ENCODE measurements around the gene KIF3B.

KIF3B gene

GRCh38 chr20:32358883-32359632, 81.6 kb downstream of the KIF3B start:
- Histone ChIP-seq H3K9ac (ENCODE audit: low read length in 5 of 5) (peak overlapping the region; percentile 74 to 98 (median 97)), H3K4me3 (ENCODE audit: low read depth in 1 of 5, low read length in 5 of 5) (peak overlapping the region; percentile 86 to 100 (median 94)), H3K27me3 (ENCODE audit: control insufficient read depth in 5 of 5, insufficient read depth in 4 of 5, low read length in 5 of 5) (no peaks in the 10 kb centered on the region), H3K9me3 (ENCODE audit: control insufficient read depth in 5 of 5, low read length in 5 of 5) (no peaks in the 10 kb centered on the region), H3K27ac (ENCODE audit: low read depth, low read length) (peak overlapping the region; percentile 97), H3K36me3 (ENCODE audit: control insufficient read depth in 5 of 5, insufficient read depth in 5 of 5, low read length in 5 of 5) (no peaks in the 10 kb centered on the region), H3K4me1 (ENCODE audit: control insufficient read depth in 5 of 5, insufficient read depth in 5 of 5, low read length in 5 of 5) (peaks cover 2 to 57% (median 45%) of the 10 kb centered on the region in 5 donors)

GRCh38 chr20:32359633-32360332, 82.3 kb downstream of the KIF3B start:
- Histone ChIP-seq H3K4me1 (ENCODE audit: control insufficient read depth in 5 of 5, insufficient read depth in 5 of 5, low read length in 5 of 5) (peaks cover 2 to 57% (median 50%) of the 10 kb centered on the region in 5 donors), H3K27ac (ENCODE audit: low read depth, low read length) (peak overlapping the region; percentile 97), H3K4me3 (ENCODE audit: low read depth in 1 of 5, low read length in 5 of 5) (peak overlapping the region; percentile 86 to 100 (median 94)), H3K27me3 (ENCODE audit: control insufficient read depth in 5 of 5, insufficient read depth in 4 of 5, low read length in 5 of 5) (no peaks in the 10 kb centered on the region), H3K36me3 (ENCODE audit: control insufficient read depth in 5 of 5, insufficient read depth in 5 of 5, low read length in 5 of 5) (no peaks in the 10 kb centered on the region), H3K9ac (ENCODE audit: low read length in 5 of 5) (peak overlapping the region; percentile 74 to 98 (median 97)), H3K9me3 (ENCODE audit: control insufficient read depth in 5 of 5, low read length in 5 of 5) (no peaks in the 10 kb centered on the region)

DNA sequence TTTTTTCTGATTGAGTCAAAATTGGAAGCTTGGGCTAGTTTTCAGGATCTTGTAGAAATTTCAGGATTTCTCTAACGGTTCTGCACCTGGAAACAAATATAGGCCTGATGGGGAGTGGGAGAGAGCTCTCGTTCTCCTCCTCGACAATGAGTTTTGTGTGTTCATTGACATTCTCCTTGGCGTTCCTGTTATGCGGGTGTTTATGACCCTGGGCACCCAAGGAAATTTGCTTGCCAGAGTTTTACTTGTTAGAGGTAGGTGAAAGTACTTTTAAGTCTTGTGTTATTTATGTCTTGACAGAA, 82.8 kb downstream of the KIF3B start:
- Histone ChIP-seq H3K4me1 (ENCODE audit: control insufficient read depth in 5 of 5, insufficient read depth in 5 of 5, low read length in 5 of 5) (peaks cover 2 to 58% (median 54%) of the 10 kb centered on the region in 5 donors), H3K9ac (ENCODE audit: low read length in 5 of 5) (peak overlapping the region in 3 of 5 donors; percentile 66 to 98 (median 97)), H3K9me3 (ENCODE audit: control insufficient read depth in 5 of 5, low read length in 5 of 5) (no peaks in the 10 kb centered on the region), H3K4me3 (ENCODE audit: low read depth in 1 of 5, low read length in 5 of 5) (peak overlapping the region; percentile 86 to 100 (median 94)), H3K27me3 (ENCODE audit: control insufficient read depth in 5 of 5, insufficient read depth in 4 of 5, low read length in 5 of 5) (no peaks in the 10 kb centered on the region), H3K36me3 (ENCODE audit: control insufficient read depth in 5 of 5, insufficient read depth in 5 of 5, low read length in 5 of 5) (no peaks in the 10 kb centered on the region), H3K27ac (ENCODE audit: low read depth, low read length) (peak overlapping the region; percentile 97)

- H3K4me1 ChIP-seq (ENCODE audit: control insufficient read depth in 5 of 5, insufficient read depth in 5 of 5, low read length in 5 of 5) = peaks cover 2 to 60% (median 51%) of the 10 kb centered on the region in 5 donors
- H3K36me3 ChIP-seq (ENCODE audit: control insufficient read depth in 5 of 5, insufficient read depth in 5 of 5, low read length in 5 of 5) = peaks cover 0 to 4% (median 0%) of the 10 kb centered on the region in 5 donors
- H3K27me3 ChIP-seq (ENCODE audit: control insufficient read depth in 5 of 5, insufficient read depth in 4 of 5, low read length in 5 of 5) = no peaks in the 10 kb centered on the region
- peak overlapping the region in 1 of 5 donors; percentile 46 for H3K9ac ChIP-seq (ENCODE audit: low read length in 5 of 5)
- H3K4me3 ChIP-seq (ENCODE audit: low read depth in 1 of 5, low read length in 5 of 5) = no peak overlapping the region
- no peaks in the 10 kb centered on the region for H3K9me3 ChIP-seq (ENCODE audit: control insufficient read depth in 5 of 5, low read length in 5 of 5)
- peak overlapping the region; percentile 61 for H3K27ac ChIP-seq (ENCODE audit: low read depth, low read length)
Observed at GRCh38 chr20:32362901-32363364, 85.5 kb downstream of the KIF3B start.

DNA sequence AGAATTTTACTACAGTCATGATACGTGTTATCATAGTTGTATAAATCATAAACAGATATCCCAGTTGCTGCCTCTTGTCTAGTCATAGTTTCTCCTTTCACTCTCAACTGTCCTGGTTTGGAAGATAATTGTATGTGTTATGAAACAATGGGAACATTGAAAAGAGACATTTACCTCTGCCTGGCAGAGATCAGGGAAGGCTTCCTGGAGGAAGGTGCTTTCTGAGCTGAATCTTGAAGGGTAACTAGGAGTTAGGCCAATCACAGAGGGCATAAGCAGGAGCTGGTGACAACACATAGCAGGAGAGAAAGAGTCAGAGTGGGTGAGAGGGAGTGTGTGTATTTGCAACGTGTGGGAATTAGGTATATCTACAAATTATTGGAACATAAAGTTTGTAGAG, 86.0 kb downstream of the KIF3B start:
- H3K27me3 ChIP-seq (ENCODE audit: control insufficient read depth in 5 of 5, insufficient read depth in 4 of 5, low read length in 5 of 5) = no peaks in the 10 kb centered on the region
- no peak overlapping the region for H3K4me3 ChIP-seq (ENCODE audit: low read depth in 1 of 5, low read length in 5 of 5)
- peak overlapping the region; percentile 61 for H3K27ac ChIP-seq (ENCODE audit: low read depth, low read length)
- H3K36me3 ChIP-seq (ENCODE audit: control insufficient read depth in 5 of 5, insufficient read depth in 5 of 5, low read length in 5 of 5) = peaks cover 0 to 4% (median 0%) of the 10 kb centered on the region in 5 donors
- peaks cover 2 to 60% (median 51%) of the 10 kb centered on the region in 5 donors for H3K4me1 ChIP-seq (ENCODE audit: control insufficient read depth in 5 of 5, insufficient read depth in 5 of 5, low read length in 5 of 5)
- no peak overlapping the region for H3K9ac ChIP-seq (ENCODE audit: low read length in 5 of 5)
- no peaks in the 10 kb centered on the region for H3K9me3 ChIP-seq (ENCODE audit: control insufficient read depth in 5 of 5, low read length in 5 of 5)

GRCh38 chr20:32364554-32365208, 87.2 kb downstream of the KIF3B start:
- Histone ChIP-seq H3K36me3 (ENCODE audit: control insufficient read depth in 5 of 5, insufficient read depth in 5 of 5, low read length in 5 of 5) (peaks cover 0 to 14% (median 10%) of the 10 kb centered on the region in 5 donors), H3K9ac (ENCODE audit: low read length in 5 of 5) (peak overlapping the region in 1 of 5 donors; percentile 4), H3K4me1 (ENCODE audit: control insufficient read depth in 5 of 5, insufficient read depth in 5 of 5, low read length in 5 of 5) (peaks cover 2 to 54% (median 44%) of the 10 kb centered on the region in 5 donors), H3K27ac (ENCODE audit: low read depth, low read length) (no peak overlapping the region), H3K9me3 (ENCODE audit: control insufficient read depth in 5 of 5, low read length in 5 of 5) (no peaks in the 10 kb centered on the region), H3K4me3 (ENCODE audit: low read depth in 1 of 5, low read length in 5 of 5) (no peak overlapping the region), H3K27me3 (ENCODE audit: control insufficient read depth in 5 of 5, insufficient read depth in 4 of 5, low read length in 5 of 5) (no peaks in the 10 kb centered on the region)

GRCh38 chr20:32365564-32365963, 88.1 kb downstream of the KIF3B start:
- H3K9ac ChIP-seq (ENCODE audit: low read length in 5 of 5) = no peak overlapping the region
- H3K27ac ChIP-seq (ENCODE audit: low read depth, low read length) = no peak overlapping the region
- no peaks in the 10 kb centered on the region for H3K9me3 ChIP-seq (ENCODE audit: control insufficient read depth in 5 of 5, low read length in 5 of 5)
- H3K36me3 ChIP-seq (ENCODE audit: control insufficient read depth in 5 of 5, insufficient read depth in 5 of 5, low read length in 5 of 5) = peaks cover 4 to 18% (median 12%) of the 10 kb centered on the region in 5 donors
- peaks cover 0 to 45% (median 36%) of the 10 kb centered on the region in 5 donors for H3K4me1 ChIP-seq (ENCODE audit: control insufficient read depth in 5 of 5, insufficient read depth in 5 of 5, low read length in 5 of 5)
- H3K4me3 ChIP-seq (ENCODE audit: low read depth in 1 of 5, low read length in 5 of 5) = no peak overlapping the region
- no peaks in the 10 kb centered on the region for H3K27me3 ChIP-seq (ENCODE audit: control insufficient read depth in 5 of 5, insufficient read depth in 4 of 5, low read length in 5 of 5)

GRCh38 chr20:32366380-32366779, 88.9 kb downstream of the KIF3B start:
- no peaks in the 10 kb centered on the region for H3K9me3 ChIP-seq (ENCODE audit: control insufficient read depth in 5 of 5, low read length in 5 of 5)
- no peak overlapping the region for H3K9ac ChIP-seq (ENCODE audit: low read length in 5 of 5)
- no peaks in the 10 kb centered on the region for H3K27me3 ChIP-seq (ENCODE audit: control insufficient read depth in 5 of 5, insufficient read depth in 4 of 5, low read length in 5 of 5)
- H3K27ac ChIP-seq (ENCODE audit: low read depth, low read length) = no peak overlapping the region
- H3K4me3 ChIP-seq (ENCODE audit: low read depth in 1 of 5, low read length in 5 of 5) = no peak overlapping the region
- H3K36me3 ChIP-seq (ENCODE audit: control insufficient read depth in 5 of 5, insufficient read depth in 5 of 5, low read length in 5 of 5) = peaks cover 4 to 18% (median 13%) of the 10 kb centered on the region in 5 donors
- H3K4me1 ChIP-seq (ENCODE audit: control insufficient read depth in 5 of 5, insufficient read depth in 5 of 5, low read length in 5 of 5) = peaks cover 0 to 42% (median 29%) of the 10 kb centered on the region in 5 donors

DNA sequence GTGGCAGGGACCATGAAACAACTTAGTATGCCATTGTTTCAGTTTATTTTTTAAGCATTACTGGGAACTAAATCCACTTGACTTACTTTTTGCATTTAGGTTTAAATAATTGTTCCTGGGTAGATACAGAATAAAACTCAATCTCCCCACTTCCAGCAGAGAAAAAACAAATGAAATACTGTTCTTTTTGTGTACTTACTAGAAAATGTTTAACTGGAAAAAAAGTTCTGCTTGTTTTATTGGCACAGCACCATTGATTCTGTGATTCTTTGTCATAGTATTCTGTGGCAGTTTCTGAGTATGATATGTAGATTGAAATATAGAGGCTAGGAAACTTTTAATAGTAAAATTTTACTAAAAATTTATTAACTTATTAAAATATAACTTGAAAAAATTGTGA, 90.9 kb downstream of the KIF3B start:
- Histone ChIP-seq H3K27ac (ENCODE audit: low read depth, low read length) (no peak overlapping the region), H3K9me3 (ENCODE audit: control insufficient read depth in 5 of 5, low read length in 5 of 5) (no peaks in the 10 kb centered on the region), H3K27me3 (ENCODE audit: control insufficient read depth in 5 of 5, insufficient read depth in 4 of 5, low read length in 5 of 5) (no peaks in the 10 kb centered on the region), H3K9ac (ENCODE audit: low read length in 5 of 5) (no peak overlapping the region), H3K4me3 (ENCODE audit: low read depth in 1 of 5, low read length in 5 of 5) (no peak overlapping the region), H3K36me3 (ENCODE audit: control insufficient read depth in 5 of 5, insufficient read depth in 5 of 5, low read length in 5 of 5) (peaks cover 8 to 26% (median 18%) of the 10 kb centered on the region in 5 donors), H3K4me1 (ENCODE audit: control insufficient read depth in 5 of 5, insufficient read depth in 5 of 5, low read length in 5 of 5) (peaks cover 0 to 29% (median 16%) of the 10 kb centered on the region in 5 donors)
